Natural killer cell (primary cell): ENCODE measurements around the gene CACUL1. TPM values are rescaled to one million over a fixed set of nuclear protein-coding genes. Genes with fewer than 3 reads are reported as not detected.

ENCODE experiments used
- ATAC-seq, 3 donors: fragments of 150-1000 bp in 2 of 3; fragments of 200-7000 bp in 1 of 3; cut with Tn5 transposase; 1 replicate in 1 of 3; 2 replicates in 2 of 3; pipeline ENCODE4 v1.10.0; 2021; ENCODE audit warnings: mild to moderate bottlenecking in 2 of 3, moderate library complexity in 2 of 3
- DNase-seq, 2 donors: peaks; one replicate each; pipeline versions ENCODE4 v3.0.0 to v3.0.0-alpha.2; 2013 to 2021; ENCODE audit warnings: mixed read lengths in 1 of 2
- H3K27ac ChIP-seq: one replicate; pipeline ENCODE4 v1.5.1; 2013; ENCODE audit warnings: mild to moderate bottlenecking, low read length
- H3K27me3 ChIP-seq: one replicate; pipeline ENCODE4 v1.6.1; 2013; ENCODE audit warnings: low read length; ENCODE audit not compliant: control insufficient read depth, insufficient read depth
- H3K36me3 ChIP-seq: one replicate; pipeline ENCODE4 v1.6.1; 2013; ENCODE audit warnings: low read length; ENCODE audit not compliant: control insufficient read depth, insufficient read depth
- H3K4me1 ChIP-seq: one replicate; pipeline ENCODE4 v1.6.1; 2013; ENCODE audit warnings: low read length; ENCODE audit not compliant: control insufficient read depth, insufficient read depth
- H3K4me3 ChIP-seq: one replicate; pipeline ENCODE4 v1.5.1; 2013; ENCODE audit warnings: low read length
- H3K9me3 ChIP-seq: one replicate; pipeline ENCODE4 v1.6.1; 2013; ENCODE audit warnings: low read length; ENCODE audit not compliant: control insufficient read depth, insufficient read depth
- H3K27ac Mint-ChIP-seq, 2 donors: one replicate each; pipeline ENCODE4 v1.8.0; 2022; ENCODE audit warnings: mild to moderate bottlenecking in 2 of 2, mixed read lengths in 2 of 2, moderate library complexity in 1 of 2
- H3K27me3 Mint-ChIP-seq, 2 donors: one replicate each; pipeline ENCODE4 v1.8.0; 2022; ENCODE audit warnings: low read depth in 2 of 2, mixed read lengths in 2 of 2
- H3K36me3 Mint-ChIP-seq: one replicate; pipeline ENCODE4 v1.8.0; 2022; ENCODE audit warnings: mixed read lengths
- H3K4me1 Mint-ChIP-seq, 2 donors: one replicate each; pipeline ENCODE4 v1.8.0; 2022; ENCODE audit warnings: mixed read lengths in 2 of 2
- H3K4me3 Mint-ChIP-seq: one replicate; pipeline ENCODE4 v1.8.0; 2022; ENCODE audit warnings: mild to moderate bottlenecking, moderate library complexity, mixed read lengths
- H3K9me3 Mint-ChIP-seq, 2 donors: one replicate each; pipeline ENCODE4 v1.8.0; 2022; ENCODE audit warnings: mixed read lengths in 2 of 2
- WGBS: methylation state at CpG from one replicate; pipeline ENCODE4 v1.1.7; 2013; ENCODE audit warnings: missing lambda C conversion rate; ENCODE audit not compliant: insufficient coverage; 5-methylcytosine and 5-hydroxymethylcytosine counted together
- intact Hi-C: fragments of 100-400 bp; cut with micrococcal nuclease; formaldehyde crosslinking; loops from one replicate; pipeline ENCODE4 v1.14.2; 2022
- total RNA-seq, 4 donors: library from RNA; stranded (reverse); fragments of 120-200 nt in 1 of 4; gene quantifications; one replicate each; pipeline versions ENCODE4 v1.2.3 to v1.2.4, GENCODE V29; 2013 to 2022
- TF ChIP-seq, protein P1 (sequence below): fragments of 200-600 bp; IDR thresholded peaks from one replicate; pipeline ENCODE4 v1.8.0; 2022; ENCODE audit warnings: antibody characterized with exemption

CACUL1 gene
- total RNA-seq, 3 donors from 2014 or later (not counting 1 experiment from before 2014, with no cell fraction given), result 45.4 to 65.9 (median 47.6) TPM

- Histone ChIP-seq H3K9me3 (no peaks in the 10 kb centered on the region), H3K4me3 (no peak overlapping the region), H3K27me3 (no peaks in the 10 kb centered on the region), H3K36me3 (peaks cover 5% of the 10 kb centered on the region), H3K27ac (no peak overlapping the region), H3K4me1 (peaks cover 10% of the 10 kb centered on the region)
- TF ChIP-seq, protein P1, sequence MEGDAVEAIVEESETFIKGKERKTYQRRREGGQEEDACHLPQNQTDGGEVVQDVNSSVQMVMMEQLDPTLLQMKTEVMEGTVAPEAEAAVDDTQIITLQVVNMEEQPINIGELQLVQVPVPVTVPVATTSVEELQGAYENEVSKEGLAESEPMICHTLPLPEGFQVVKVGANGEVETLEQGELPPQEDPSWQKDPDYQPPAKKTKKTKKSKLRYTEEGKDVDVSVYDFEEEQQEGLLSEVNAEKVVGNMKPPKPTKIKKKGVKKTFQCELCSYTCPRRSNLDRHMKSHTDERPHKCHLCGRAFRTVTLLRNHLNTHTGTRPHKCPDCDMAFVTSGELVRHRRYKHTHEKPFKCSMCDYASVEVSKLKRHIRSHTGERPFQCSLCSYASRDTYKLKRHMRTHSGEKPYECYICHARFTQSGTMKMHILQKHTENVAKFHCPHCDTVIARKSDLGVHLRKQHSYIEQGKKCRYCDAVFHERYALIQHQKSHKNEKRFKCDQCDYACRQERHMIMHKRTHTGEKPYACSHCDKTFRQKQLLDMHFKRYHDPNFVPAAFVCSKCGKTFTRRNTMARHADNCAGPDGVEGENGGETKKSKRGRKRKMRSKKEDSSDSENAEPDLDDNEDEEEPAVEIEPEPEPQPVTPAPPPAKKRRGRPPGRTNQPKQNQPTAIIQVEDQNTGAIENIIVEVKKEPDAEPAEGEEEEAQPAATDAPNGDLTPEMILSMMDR, result no peak
- Mint-ChIP-seq H3K4me3 (no peak overlapping the region), H3K9me3 (no peaks in the 10 kb centered on the region), H3K27ac (peak overlapping the region in 1 of 2 donors; percentile 39), H3K4me1 (peaks cover 12 to 19% of the 10 kb centered on the region in 2 donors), H3K27me3 (no peaks in the 10 kb centered on the region), H3K36me3 (no peaks in the 10 kb centered on the region)
- DNase-seq (no peak), ATAC-seq (no peak)
- intact Hi-C loops, result no loop called here
- 84% methylated on average over 8 of the region's 8 CpGs for WGBS
These were observed 53.0 kb downstream of the CACUL1 start for GRCh38 chr10:118701529-118702323.

GRCh38 chr10:118698421-118698820, 56.3 kb downstream of the CACUL1 start:
- H3K36me3 Mint-ChIP-seq, result no peaks in the 10 kb centered on the region
- 50% methylated on average over 7 of the region's 7 CpGs for WGBS
- TF ChIP-seq, protein P1, result no peak
- H3K36me3 ChIP-seq, result peaks cover 7% of the 10 kb centered on the region
- H3K27ac ChIP-seq, result no peak overlapping the region
- peaks cover 10% of the 10 kb centered on the region for H3K4me1 ChIP-seq
- peak overlapping the region; percentile 21 for H3K4me3 Mint-ChIP-seq
- no peak overlapping the region for H3K4me3 ChIP-seq
- intact Hi-C loops, result no loop called here
- H3K4me1 Mint-ChIP-seq, result peaks cover 19 to 28% of the 10 kb centered on the region in 2 donors
- peak overlapping the region; percentile 6 to 81 for H3K27ac Mint-ChIP-seq
- no peaks in the 10 kb centered on the region for H3K9me3 ChIP-seq
- ATAC-seq, result peak; percentile 95 to 100 (median 99)
- DNase-seq, result peak; percentile 40 to 89
- H3K9me3 Mint-ChIP-seq, result no peaks in the 10 kb centered on the region
- H3K27me3 ChIP-seq, result no peaks in the 10 kb centered on the region
- no peaks in the 10 kb centered on the region for H3K27me3 Mint-ChIP-seq

GRCh38 chr10:118694848-118695247, 59.9 kb downstream of the CACUL1 start:
- H3K27me3 ChIP-seq, result no peaks in the 10 kb centered on the region
- Mint-ChIP-seq H3K4me1 (peaks cover 19 to 28% of the 10 kb centered on the region in 2 donors), H3K27me3 (no peaks in the 10 kb centered on the region), H3K4me3 (no peak overlapping the region), H3K9me3 (no peaks in the 10 kb centered on the region), H3K36me3 (no peaks in the 10 kb centered on the region), H3K27ac (peak overlapping the region; percentile 13 to 74)
- intact Hi-C loops, result no loop called here
- no peak for DNase-seq
- H3K4me3 ChIP-seq, result no peak overlapping the region
- H3K27ac ChIP-seq, result no peak overlapping the region
- H3K36me3 ChIP-seq, result peaks cover 6% of the 10 kb centered on the region
- TF ChIP-seq, protein P1, result no peak
- no peaks in the 10 kb centered on the region for H3K9me3 ChIP-seq
- peaks cover 8% of the 10 kb centered on the region for H3K4me1 ChIP-seq
- no peak for ATAC-seq
